ENCODE results near the gene NACC1.

DNA sequence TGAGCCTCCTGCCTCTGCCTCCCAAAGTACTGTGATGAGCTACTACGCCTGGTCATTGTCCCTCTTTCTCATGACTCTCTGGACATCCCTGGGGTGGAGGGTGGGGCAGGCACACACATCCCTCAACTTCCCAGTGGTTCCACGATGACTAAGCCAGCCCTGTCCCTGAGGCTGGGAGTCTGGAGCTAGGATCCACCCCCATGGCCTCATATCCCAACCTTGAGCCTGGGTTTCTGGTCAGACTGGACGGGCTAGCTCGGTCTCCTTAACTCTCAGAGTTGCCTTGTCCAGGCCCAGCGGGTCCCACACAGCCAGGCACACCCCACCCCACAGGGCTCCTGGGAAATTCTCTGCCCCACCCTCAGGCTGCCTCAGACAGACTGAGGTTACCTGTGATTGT, 51.7 kb downstream of the NACC1 start:
- TF ChIP-seq POLR2A (IDR thresholded peaks at IDR 0.05), result no peak
- TF ChIP-seq, protein P1, sequence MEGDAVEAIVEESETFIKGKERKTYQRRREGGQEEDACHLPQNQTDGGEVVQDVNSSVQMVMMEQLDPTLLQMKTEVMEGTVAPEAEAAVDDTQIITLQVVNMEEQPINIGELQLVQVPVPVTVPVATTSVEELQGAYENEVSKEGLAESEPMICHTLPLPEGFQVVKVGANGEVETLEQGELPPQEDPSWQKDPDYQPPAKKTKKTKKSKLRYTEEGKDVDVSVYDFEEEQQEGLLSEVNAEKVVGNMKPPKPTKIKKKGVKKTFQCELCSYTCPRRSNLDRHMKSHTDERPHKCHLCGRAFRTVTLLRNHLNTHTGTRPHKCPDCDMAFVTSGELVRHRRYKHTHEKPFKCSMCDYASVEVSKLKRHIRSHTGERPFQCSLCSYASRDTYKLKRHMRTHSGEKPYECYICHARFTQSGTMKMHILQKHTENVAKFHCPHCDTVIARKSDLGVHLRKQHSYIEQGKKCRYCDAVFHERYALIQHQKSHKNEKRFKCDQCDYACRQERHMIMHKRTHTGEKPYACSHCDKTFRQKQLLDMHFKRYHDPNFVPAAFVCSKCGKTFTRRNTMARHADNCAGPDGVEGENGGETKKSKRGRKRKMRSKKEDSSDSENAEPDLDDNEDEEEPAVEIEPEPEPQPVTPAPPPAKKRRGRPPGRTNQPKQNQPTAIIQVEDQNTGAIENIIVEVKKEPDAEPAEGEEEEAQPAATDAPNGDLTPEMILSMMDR (IDR thresholded peaks at IDR 0.05), result no peak

Measured in testis (tissue), 2 donors.